SIG-M5 treated with dmso at 0.1 percent for 504 hours (cell line): Measurements from ENCODE around the gene SLMAP.
A peak's percentile ranks its signal among the peaks of the same experiment; 100 is the strongest.

Source experiments
- DNase-seq: peaks from one replicate; lab custom pipeline; 2025; ENCODE audit not compliant: unreplicated experiment; lab: John Stamatoyannopoulos, UW

The SLMAP gene

DNA sequence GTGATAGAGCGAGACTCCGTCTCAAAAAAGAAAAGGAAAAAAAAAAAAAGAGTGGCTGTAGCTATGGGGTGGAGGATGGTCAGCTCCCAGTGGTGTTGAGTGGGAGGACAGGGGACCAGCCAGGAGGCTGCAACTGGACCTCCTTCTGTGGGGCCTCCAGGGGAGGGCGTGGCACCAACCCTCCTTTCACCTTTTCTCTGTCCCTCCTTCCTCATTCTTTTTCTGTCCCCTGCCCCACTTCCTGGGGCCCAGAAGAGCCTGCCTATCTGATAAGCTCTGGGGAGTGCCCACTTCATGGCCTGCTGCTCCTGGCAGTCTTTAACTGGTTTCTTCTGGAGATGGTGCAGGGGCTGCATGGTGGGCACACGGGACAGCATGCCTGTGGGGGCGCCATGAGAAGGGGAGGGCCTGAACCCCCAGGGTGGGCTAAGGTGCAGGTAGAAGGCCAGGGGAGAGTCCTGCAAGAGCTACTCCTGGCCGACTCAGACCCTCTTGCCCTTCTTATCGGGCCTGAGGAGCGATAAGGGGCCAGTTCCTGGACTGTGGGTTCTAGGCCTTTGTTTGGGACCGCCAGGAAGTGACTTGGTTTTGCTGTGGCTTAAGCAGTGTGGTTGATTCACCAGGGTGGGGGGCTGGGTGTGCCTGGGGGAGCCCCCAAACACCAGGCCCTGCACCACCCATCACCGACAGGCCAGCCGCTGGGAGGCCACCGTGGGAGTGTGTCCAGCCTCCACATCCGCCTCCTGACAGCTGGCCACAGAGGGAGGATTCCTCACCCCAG is 202.7 kb downstream of the SLMAP start:
- peak; percentile 66 for DNase-seq

- DNase-seq = peak; percentile 43
Observed at GRCh38 chr3:57959423-57960173, 203.5 kb downstream of the SLMAP start.

DNA sequence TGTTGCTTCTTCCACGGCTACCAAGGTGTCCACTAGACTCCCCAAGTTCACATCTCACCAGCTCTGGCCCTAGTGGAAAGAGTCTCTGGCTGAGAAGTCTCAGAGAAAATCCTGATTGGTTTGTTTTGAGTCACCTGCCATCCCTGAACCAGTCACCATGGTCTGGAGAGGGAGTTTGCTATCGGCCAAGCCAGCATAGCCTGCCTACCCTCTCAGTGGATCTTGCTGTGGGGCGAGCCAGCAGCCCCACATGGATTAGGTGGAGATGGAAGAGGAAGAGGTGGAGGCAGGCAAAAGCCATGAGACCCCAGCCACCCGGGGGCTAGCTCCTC is 204.0 kb downstream of the SLMAP start:
- DNase-seq = no peak

DNA sequence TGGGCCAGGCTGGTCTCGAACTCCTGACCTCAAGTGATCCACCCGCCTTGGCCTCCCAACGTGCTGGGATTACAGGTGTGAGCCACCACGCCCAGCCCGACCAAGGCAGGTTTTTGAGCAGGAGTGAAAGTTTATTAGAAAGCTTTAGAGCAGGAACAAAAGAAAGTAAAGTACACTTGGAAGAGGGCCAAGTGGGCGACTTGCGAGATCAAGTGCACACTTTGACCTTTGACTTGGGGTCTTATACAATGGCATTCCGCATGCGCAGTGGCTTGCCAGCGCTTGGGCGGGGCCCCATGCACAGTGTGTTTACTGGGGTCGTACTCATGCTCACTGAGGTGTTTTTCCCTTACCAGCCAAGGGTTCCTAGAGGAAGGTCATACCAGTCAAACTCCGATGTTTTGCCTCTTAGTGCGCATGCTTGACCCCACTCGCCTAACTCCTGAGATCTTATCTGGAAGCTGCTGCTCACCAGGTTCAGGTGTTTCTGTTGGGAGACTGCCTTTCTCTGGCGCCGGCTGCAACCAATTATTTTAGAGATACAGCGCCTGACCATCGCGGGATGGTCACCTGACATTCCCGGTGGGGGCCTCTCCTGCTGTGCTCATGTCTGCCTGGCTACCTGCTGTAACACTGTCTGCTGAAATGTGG is 205.2 kb downstream of the SLMAP start:
- no peak for DNase-seq

GRCh38 chr3:57961828-57962447 is 205.8 kb downstream of the SLMAP start:
- DNase-seq = peak; percentile 65

- no peak for DNase-seq
Observed at GRCh38 chr3:57962448-57962834, 206.3 kb downstream of the SLMAP start.

DNA sequence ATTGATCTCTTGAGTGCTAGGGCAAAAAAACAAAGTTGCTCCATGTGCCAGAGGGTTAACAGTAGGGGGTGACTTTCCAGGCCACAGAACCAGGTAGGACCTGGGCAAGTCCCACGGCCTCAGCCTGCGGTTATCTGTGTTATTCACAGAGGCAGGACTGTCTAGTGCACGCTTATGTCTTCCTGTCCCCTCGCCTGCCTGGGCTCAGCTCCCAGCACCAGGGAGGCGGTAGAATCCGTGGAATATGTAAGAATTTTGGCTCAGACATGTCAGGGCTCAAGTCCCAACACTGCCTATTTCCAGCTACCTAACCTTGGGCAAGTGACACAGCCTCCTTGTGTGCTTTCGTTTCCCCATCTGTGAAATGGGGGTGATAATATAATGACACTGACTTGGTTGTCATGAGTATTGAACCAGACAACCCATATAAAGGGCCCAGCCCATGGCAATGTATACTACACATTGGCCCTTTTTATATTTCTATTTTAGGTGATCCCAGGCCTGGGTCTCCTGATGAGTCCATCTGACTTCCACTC is 207.8 kb downstream of the SLMAP start:
- DNase-seq = no peak

- DNase-seq = no peak
Observed at GRCh38 chr3:57966829-57967228, 210.7 kb downstream of the SLMAP start.

DNA sequence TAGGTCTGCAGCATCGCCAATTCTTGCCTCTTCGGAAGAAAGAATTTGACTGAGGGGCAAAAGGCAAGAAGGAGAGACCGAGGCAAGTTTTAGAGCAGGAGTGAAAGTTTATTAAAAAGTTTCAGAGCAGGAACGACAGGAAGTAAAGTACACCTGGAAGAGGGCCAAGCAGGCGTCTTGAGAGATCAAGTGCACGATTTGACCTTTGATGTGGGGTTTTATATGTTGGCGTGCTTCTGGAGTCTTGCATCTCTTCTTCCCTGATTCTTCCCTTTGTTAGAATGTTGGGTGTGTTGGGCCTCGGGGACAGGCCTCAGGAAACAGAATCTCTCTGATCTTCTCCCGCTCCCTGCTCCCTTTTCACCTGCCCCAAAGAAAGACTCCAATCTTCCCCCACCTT is 211.5 kb downstream of the SLMAP start:
- DNase-seq = no peak

DNA sequence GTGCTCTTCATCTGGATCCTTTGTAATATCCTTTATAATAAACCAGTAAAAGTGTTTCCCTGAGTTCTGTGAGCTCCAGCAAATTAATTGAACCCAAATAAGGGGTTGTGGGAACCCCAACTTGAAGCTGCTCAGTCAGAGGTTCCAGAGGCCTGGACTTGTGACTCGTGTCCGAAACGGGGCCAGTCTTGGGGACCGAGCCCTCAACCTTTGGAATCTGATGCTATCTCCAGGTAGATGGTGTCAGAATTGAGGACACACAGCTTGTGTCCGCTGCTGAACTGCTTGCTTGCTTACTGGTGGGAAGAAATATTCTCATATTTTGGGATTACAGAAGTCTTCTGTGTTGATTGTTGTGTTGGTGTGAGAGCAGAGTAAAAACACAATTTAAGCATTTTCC is 212.4 kb downstream of the SLMAP start:
- no peak for DNase-seq

DNA sequence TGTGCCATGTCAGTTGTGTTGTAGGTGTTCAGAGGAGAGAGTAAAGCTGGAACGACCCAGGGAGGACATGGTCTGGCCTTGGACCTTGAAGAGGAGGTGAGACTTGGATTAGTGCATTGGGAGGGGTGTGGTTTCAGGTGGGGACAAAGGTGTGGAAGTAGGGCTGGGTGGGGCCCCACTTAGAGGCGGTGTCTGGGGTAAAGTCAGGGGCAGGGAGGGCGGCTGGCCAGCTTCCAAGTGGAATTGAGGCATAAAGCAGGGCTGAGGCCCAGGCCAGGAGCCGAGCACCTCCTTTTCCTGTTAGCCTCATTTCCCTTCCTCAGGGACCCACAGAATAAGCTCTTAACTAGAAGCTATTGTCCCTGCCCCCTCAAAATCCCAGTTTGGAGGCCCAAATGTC is 215.9 kb downstream of the SLMAP start:
- DNase-seq = no peak

DNA sequence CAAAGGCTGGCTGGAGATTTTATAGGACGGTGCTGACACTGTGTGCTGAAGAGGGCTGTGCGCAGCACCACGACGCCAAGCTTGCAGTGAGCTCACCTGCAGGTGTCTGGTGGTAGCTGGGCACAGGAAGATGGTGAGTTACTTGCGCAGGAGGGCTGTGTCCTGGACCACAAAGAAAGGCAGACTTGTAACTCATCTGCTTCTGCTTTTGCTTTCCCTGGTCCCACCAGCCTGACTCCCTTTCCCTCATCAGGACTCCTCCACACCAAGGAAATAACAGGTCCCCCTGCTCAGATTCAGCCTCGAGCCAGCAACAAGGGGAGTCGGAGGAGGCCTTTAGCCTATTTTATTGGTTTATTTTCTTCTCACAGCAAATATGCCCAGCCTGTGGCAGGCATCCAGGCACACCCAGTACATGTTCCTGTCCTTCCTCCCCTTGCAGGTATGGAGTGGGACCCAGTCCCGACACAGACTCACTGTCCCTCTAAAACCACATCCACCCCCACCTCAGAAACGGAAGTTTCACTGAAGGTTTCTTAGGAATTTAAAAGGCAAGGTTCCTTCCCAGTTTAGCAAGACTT is 216.5 kb downstream of the SLMAP start:
- no peak for DNase-seq

- DNase-seq = no peak
Observed at GRCh38 chr3:57973715-57974477, 217.8 kb downstream of the SLMAP start.

DNA sequence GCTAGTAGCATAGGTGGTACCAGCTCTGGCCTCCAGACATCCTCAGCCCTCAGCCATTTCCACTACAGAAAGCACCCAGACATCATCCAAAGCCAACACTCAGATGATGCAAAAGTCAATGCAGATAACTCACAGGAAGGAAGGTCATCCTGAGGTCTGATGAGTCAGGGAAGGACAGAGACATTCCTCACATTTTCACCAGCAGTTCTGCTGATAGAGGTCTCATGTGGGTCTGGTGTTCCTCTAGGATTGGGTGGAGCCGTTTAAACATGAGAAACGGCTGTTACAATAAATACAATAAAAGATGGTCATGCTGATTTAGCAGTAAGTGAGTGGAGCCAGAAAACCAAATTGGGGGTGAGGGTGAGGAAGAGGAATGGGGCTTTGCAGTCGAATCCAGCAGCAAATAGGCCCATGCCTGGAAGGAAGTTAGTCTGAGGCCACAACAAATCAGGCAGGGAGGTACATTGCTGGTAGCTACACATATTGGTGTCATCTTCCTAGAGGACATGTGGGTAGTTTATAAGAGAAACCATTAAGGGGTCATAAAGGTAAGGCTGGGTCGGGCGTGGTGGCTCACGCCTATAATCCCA is 218.8 kb downstream of the SLMAP start:
- peak; percentile 44 for DNase-seq

DNA sequence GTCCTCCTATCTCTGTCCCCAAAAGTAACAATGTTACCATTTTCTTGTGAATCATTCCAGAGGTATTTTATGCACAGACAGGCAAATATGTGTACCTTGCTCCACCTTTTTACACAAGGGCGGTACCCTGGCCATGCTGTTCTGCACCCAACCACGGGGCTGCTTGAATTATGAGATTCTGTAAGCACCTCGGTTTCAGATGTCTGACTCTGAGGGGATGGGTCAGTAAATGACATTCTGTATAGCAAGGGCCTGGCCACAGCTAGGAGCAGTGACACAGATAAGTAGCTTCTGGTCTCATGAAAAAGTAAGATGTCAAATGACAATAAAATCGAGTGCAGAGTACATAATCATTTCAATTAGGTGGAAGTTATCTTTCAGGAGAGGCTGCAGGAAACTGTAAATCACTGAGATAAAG is 221.7 kb downstream of the SLMAP start:
- no peak for DNase-seq

DNA sequence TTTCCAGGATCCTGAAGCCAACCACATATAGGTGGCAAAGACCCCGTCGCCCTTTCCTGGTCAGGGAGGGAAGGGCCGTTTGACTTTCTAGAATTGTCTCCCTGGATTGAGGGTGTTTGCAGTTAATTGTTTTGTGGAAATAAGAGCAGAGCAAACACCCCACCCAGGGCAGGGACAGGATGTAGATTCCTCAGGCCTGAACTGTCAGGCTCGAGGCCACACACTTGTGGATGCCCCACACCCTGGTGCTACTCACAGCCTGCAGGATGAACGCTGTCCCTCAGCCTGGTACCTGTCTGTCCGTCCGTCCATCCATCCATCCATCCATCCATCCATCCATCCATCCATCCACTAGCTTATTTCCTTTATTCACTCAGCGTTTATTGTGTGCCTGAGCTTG is 222.2 kb downstream of the SLMAP start:
- DNase-seq = no peak
